Tibial artery (tissue), 4 donors: ENCODE measurements around the gene ACAD9.
"Not testable (repeated sequence)": the region's sequence is repeated elsewhere in the genome, so short reads cannot be mapped to it uniquely, and the experiment has no call there.

Source experiments
- DNase-seq, 2 donors: peaks; one replicate each; pipeline ENCODE4 v3.0.0-alpha.2; 2019
- H3K27ac ChIP-seq, 2 donors: fragments of 200-600 bp; sonication (generic) in 1 of 2; 1 replicate in 1 of 2; 2 replicates in 1 of 2; pipeline ENCODE4 v1.5.1; 2018 to 2019; ENCODE audit warnings: mild to moderate bottlenecking in 1 of 2
- H3K27me3 ChIP-seq, 2 donors: fragments of 200-600 bp; sonication (generic) in 1 of 2; one replicate each; pipeline versions ENCODE4 v1.5.1 to v1.6.0; 2016 to 2019
- H3K36me3 ChIP-seq, 3 donors: fragments of 200-600 bp; sonication (generic) in 2 of 3; one replicate each; pipeline ENCODE4 v1.5.1; 2016 to 2019; ENCODE audit warnings: mild to moderate bottlenecking in 2 of 3
- H3K4me1 ChIP-seq, 4 donors: fragments of 200-600 bp; sonication (generic) in 2 of 4; 1 replicate in 3 of 4; 2 replicates in 1 of 4; pipeline ENCODE4 v1.5.1; 2016 to 2019
- H3K4me3 ChIP-seq, 2 donors: fragments of 200-600 bp; sonication (generic) in 1 of 2; 1 replicate in 1 of 2; 2 replicates in 1 of 2; pipeline ENCODE4 v1.5.1; 2018 to 2019; ENCODE audit warnings: mild to moderate bottlenecking in 2 of 2
- H3K9me3 ChIP-seq, 3 donors: fragments of 200-600 bp; sonication (generic) in 1 of 3; one replicate each; pipeline ENCODE4 v1.5.1; 2016 to 2019
- intact Hi-C: fragments of 100-400 bp; cut with DNase I; formaldehyde crosslinking; loops from one replicate; pipeline ENCODE4 v1.15.0; 2023; ENCODE audit warnings: low total_unique reads
- TF ChIP-seq, protein P1 (sequence below), 2 experiments: fragments of 200-600 bp in 1 of 2; fragments of 450-650 bp in 1 of 2; IDR thresholded peaks; one replicate each; pipeline ENCODE4 v1.5.1; 2017 to 2019; ENCODE audit warnings: antibody characterized with exemption in 2 of 2, mild to moderate bottlenecking in 1 of 2, moderate library complexity in 1 of 2

ACAD9 gene

DNA sequence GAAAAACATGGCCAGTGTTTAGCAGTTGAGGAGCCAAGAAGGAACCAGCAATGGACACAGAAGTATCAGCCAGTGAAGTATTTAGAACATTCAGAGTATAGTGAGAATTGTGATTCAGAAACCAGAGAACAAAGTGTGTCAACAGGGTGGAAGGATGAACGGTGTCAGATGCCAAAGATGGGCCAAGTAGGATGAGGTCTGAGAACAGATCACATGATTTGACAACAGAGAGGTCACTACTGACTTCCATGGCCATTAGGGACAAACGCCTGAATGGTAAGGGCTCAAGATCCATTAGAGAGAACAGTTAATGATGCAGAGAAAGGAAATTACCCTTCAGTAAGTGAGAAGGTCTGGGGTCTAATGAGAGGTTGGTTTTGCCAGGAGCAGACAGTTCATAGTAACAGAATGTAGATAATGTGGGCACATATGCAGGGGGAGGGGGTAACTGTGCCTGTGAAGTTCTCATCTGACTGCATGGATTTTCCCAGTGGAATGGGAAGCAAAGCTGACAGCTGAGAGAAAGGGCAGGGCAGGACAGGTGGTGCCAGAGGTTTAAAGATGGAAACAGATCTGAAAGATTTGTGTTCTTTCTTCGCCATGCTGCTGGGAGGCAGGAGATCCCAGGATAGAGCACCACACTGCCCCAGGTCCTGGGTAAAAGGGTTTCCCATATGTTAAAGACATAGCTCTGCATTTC, 4.8 kb upstream of the ACAD9 start:
- H3K27me3 ChIP-seq = no peaks in the 10 kb centered on the region
- peaks cover 0 to 15% (median 11%) of the 10 kb centered on the region in 4 donors for H3K4me1 ChIP-seq
- H3K4me3 ChIP-seq = no peak overlapping the region
- intact Hi-C loops = loop anchor here (5.0 to 10.0 kb wide), 3 partner anchors 150 to 260 kb away; partner anchors contain the start of gene RAB7A
- no peaks in the 10 kb centered on the region for H3K9me3 ChIP-seq
- H3K36me3 ChIP-seq = no peaks in the 10 kb centered on the region
- H3K27ac ChIP-seq = no peak overlapping the region
- TF ChIP-seq, protein P1, sequence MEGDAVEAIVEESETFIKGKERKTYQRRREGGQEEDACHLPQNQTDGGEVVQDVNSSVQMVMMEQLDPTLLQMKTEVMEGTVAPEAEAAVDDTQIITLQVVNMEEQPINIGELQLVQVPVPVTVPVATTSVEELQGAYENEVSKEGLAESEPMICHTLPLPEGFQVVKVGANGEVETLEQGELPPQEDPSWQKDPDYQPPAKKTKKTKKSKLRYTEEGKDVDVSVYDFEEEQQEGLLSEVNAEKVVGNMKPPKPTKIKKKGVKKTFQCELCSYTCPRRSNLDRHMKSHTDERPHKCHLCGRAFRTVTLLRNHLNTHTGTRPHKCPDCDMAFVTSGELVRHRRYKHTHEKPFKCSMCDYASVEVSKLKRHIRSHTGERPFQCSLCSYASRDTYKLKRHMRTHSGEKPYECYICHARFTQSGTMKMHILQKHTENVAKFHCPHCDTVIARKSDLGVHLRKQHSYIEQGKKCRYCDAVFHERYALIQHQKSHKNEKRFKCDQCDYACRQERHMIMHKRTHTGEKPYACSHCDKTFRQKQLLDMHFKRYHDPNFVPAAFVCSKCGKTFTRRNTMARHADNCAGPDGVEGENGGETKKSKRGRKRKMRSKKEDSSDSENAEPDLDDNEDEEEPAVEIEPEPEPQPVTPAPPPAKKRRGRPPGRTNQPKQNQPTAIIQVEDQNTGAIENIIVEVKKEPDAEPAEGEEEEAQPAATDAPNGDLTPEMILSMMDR (IDR thresholded peaks at IDR 0.05) = no peak
- no peak for DNase-seq

DNA sequence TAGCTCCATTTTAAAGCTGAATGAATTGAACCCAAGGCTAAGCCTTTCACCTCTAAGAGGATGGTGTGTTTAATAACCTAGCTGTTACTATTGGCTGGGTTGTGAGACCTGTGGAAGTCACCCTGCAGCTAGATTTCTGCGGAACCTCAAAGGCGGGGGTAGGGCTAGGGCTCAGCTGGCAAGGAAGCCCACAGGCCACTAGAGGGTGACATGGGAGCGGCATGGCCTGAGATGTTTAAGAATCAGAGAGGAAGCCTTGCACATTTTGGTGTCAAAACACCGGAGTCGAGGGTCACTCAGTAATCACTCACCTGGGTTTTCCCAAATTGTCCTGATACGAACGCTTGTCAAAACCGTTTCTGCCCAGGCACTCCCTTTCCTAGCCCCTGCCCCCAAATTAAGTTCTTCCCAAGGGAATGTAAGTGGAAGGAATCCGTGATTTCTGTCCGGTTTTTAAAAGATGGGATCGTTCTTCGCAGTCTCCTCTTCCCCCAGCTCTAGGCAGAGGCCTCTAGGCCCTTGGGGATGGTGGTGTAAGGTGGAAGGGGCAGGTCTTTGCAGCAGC, 3.8 kb upstream of the ACAD9 start:
- H3K4me1 ChIP-seq = peaks cover 0 to 23% (median 19%) of the 10 kb centered on the region in 4 donors
- H3K36me3 ChIP-seq = no peaks in the 10 kb centered on the region
- no peaks in the 10 kb centered on the region for H3K27me3 ChIP-seq
- H3K27ac ChIP-seq = no peak overlapping the region
- no peak overlapping the region for H3K4me3 ChIP-seq
- TF ChIP-seq, protein P1 (IDR thresholded peaks at IDR 0.05) = no peak
- intact Hi-C loops = loop anchor here (5.0 to 10.0 kb wide), 3 partner anchors 151 to 261 kb away; partner anchors contain the start of gene RAB7A
- no peak for DNase-seq
- H3K9me3 ChIP-seq = no peaks in the 10 kb centered on the region

DNA sequence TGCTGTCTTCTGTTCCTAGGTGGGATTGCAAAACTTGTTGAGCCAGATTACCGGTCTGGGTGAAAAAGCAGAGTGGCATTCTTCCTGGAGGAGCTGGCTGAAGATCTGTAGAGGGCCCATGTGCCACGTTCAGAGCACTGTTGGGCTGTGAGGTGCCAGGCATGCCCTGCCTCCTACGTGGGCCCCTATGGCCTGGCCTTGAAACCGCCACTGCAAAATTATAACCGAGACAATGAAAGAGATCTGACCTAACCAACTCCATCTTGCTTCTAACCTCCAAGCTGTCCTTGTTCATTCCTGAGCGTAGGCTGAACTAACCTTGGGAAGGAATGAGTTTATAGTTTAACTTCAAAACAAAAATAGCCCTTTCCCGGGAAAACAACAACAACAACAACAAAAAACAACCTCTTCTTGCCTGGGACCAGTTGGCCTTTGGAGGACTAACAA, 1.4 kb upstream of the ACAD9 start:
- TF ChIP-seq, protein P1 (IDR thresholded peaks at IDR 0.05) = no peak
- H3K27me3 ChIP-seq = no peaks in the 10 kb centered on the region
- no peaks in the 10 kb centered on the region for H3K9me3 ChIP-seq
- no peaks in the 10 kb centered on the region for H3K36me3 ChIP-seq
- H3K27ac ChIP-seq = peak overlapping the region; percentile 91 to 96
- H3K4me3 ChIP-seq = peak overlapping the region; percentile 74 to 76
- intact Hi-C loops = loop anchor here (5.0 to 10.0 kb wide), 3 partner anchors 153 to 263 kb away; partner anchors contain the start of gene RAB7A
- DNase-seq = no peak
- H3K4me1 ChIP-seq = peaks cover 0 to 42% (median 28%) of the 10 kb centered on the region in 4 donors

DNA sequence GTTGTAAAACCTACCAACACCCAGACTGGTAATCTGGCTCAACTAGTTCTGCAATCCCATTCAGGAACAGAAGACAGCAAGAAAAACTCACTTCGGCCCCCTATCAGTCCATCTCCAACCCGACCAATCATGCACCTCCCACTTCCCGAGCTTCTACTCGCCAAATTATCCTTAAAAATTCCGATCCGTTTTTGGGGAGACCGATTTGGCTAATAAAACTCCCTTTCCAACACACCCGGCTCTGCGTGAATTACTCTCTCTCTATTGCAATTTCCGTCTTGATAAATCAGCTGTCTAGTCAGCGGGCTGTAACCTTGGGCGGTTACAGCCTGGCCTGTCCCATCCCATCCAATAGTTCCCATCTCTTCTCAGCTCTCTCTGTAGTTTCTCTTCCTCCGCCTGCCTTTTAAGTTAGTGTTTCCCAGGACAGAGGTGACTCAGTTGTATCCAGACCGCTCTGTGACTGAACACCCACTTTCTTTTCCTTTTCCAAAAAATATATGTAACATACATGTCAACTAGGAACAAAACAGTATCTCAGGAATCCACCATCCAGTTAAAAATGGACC, 780 bp upstream of the ACAD9 start:
- Histone ChIP-seq H3K9me3 (no peaks in the 10 kb centered on the region), H3K4me3 (peak overlapping the region; percentile 74 to 76), H3K27ac (peak overlapping the region; percentile 91 to 96), H3K36me3 (peaks cover 0 to 5% (median 0%) of the 10 kb centered on the region in 3 donors), H3K27me3 (no peaks in the 10 kb centered on the region), H3K4me1 (peaks cover 0 to 42% (median 28%) of the 10 kb centered on the region in 4 donors)
- peak in 1 of 2 donors; percentile 25 for DNase-seq
- TF ChIP-seq, protein P1 (IDR thresholded peaks at IDR 0.05) = no peak
- intact Hi-C loops = loop anchor here (5.0 to 10.0 kb wide), 3 partner anchors 154 to 264 kb away; partner anchors contain the start of gene RAB7A

DNA sequence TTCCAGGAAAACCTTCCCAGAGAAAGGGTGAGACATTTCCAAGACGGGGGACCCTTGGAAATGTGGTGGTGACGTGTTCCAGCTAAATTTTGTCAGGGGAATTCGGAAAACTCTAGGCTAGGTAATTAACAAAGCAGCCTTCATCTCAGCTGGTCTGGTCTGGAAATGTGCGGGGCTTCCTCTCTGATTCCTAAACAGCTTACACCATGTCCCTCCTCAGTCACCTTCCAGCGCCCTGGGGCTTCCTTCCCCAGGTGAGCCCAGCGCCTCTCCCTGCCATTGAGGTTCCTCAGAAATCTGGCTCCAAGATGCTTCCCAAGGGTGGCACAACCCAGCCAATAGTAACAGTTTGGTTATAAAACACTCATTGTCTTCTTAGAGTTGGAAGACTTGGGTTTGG, 571 bp downstream of the ACAD9 start:
- intact Hi-C loops = loop anchor here (5.0 to 10.0 kb wide), 3 partner anchors 155 to 265 kb away; partner anchors contain the start of gene RAB7A
- H3K27ac ChIP-seq = peak overlapping the region; percentile 91 to 96
- DNase-seq = no peak
- no peaks in the 10 kb centered on the region for H3K9me3 ChIP-seq
- H3K27me3 ChIP-seq = no peaks in the 10 kb centered on the region
- peaks cover 3 to 14% (median 5%) of the 10 kb centered on the region in 3 donors for H3K36me3 ChIP-seq
- peak overlapping the region; percentile 74 to 76 for H3K4me3 ChIP-seq
- H3K4me1 ChIP-seq = peaks cover 0 to 42% (median 28%) of the 10 kb centered on the region in 4 donors
- TF ChIP-seq, protein P1 (IDR thresholded peaks at IDR 0.05) = no peak

DNA sequence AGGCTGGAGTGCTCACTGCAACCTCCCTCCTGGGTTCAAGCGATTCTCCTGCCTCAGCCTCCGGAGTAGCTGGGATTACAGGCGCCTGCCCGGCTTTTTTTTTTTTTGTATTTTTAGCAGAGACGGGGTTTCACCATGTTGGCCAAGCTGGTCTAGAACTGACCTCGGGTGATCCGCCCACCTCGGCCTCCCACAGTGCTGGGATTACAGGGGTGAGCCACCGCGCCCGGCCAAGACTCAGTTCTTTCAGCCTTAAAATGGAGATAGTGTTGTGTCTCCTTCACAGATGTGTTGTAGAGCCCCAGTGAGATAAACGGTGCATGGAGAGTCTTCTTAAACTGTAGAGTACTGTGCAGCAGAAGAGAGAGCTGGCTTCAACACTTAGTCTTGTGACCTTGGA, 1.0 kb downstream of the ACAD9 start:
- Histone ChIP-seq H3K4me3 (peak overlapping the region; percentile 74 to 76), H3K36me3 (peaks cover 5 to 18% (median 5%) of the 10 kb centered on the region in 3 donors), H3K27ac (peak overlapping the region in 1 of 2 donors; percentile 96), H3K4me1 (peaks cover 0 to 42% (median 28%) of the 10 kb centered on the region in 4 donors)
- intact Hi-C loops, H3K9me3 ChIP-seq, H3K27me3 ChIP-seq, DNase-seq: not testable (repeated sequence)
